GM12878 (cell line): ENCODE data around the gene SOST. TPM values are rescaled to one million over a fixed set of nuclear protein-coding genes. Genes with fewer than 3 reads are reported as not detected.

Experiments
- ATAC-seq: fragments of 200-7000 bp; cut with Tn5 transposase; 3 replicates; pipeline ENCODE4 v1.9.1; 2020; ENCODE audit warnings: mild to moderate bottlenecking, moderate library complexity
- BruUV-seq: library from RNA; stranded (reverse); fragments of 400-500 nt; replicated peaks from 2 replicates; lab custom pipeline; 2021; lab: Mats Ljungman, UMichigan
- CTCF ChIA-PET: fragments of 300-600 bp; sonication (Branson Sonifier 250); formaldehyde crosslinking; extraction: SDS; loops from one replicate; lab custom pipeline; 2021; ENCODE audit warnings: inconsistent platforms; lab: Yijun Ruan, JAX
- POLR2A ChIA-PET: fragments of 350-600 bp; formaldehyde crosslinking; extraction: SDS; loops from one replicate; lab custom pipeline; 2021; ENCODE audit warnings: inconsistent platforms; lab: Charles Lee
- RAD21 ChIA-PET: fragments of 300-600 bp; sonication (Branson Sonifier 250); formaldehyde crosslinking; loops from one replicate; lab custom pipeline; 2023; ENCODE audit warnings: antibody characterized with exemption; ENCODE audit not compliant: unreplicated experiment; lab: Charles Lee
- SMC1A ChIA-PET: fragments of 300-600 bp; sonication (Branson Sonifier 250); formaldehyde crosslinking; loops from one replicate; lab custom pipeline; 2023; ENCODE audit not compliant: unreplicated experiment, uncharacterized antibody; lab: Charles Lee
- DNase-seq: peaks from one replicate; pipeline ENCODE4 v3.0.0-alpha.2; 2011; ENCODE audit warnings: low read depth, low spot score
- FAIRE-seq: peaks from 3 replicates; lab custom pipeline; 2011; peaks lifted over from hg19 to GRCh38; lab: Jason Lieb, UNC
- H2AFZ ChIP-seq: 2 replicates; pipeline ENCODE4 v1.6.0; 2011; ENCODE audit warnings: low read depth, low read length, control low read depth; ENCODE audit not compliant: control insufficient read depth
- H3K27ac ChIP-seq: 2 replicates; pipeline ENCODE4 v1.5.1; 2011; ENCODE audit warnings: control low read depth; ENCODE audit not compliant: control insufficient read depth, insufficient read depth
- H3K27me3 ChIP-seq, 2 experiments: replicated peaks in 1 of 2; 2 replicates each; pipeline versions ENCODE4 v1.6.0 to v1.6.1; 2011; ENCODE audit warnings: low read length in 1 of 2; ENCODE audit not compliant: control insufficient read depth in 2 of 2, insufficient read depth in 2 of 2
- H3K36me3 ChIP-seq, 2 experiments: 2 replicates each; pipeline ENCODE4 v1.5.1; 2011; ENCODE audit warnings: low read length in 1 of 2; ENCODE audit not compliant: control insufficient read depth in 2 of 2, insufficient read depth in 2 of 2
- H3K4me1 ChIP-seq: 2 replicates; pipeline ENCODE4 v1.6.1; 2011; ENCODE audit warnings: mild to moderate bottlenecking, low read length, moderate library complexity, mixed read lengths; ENCODE audit not compliant: control insufficient read depth, insufficient read depth
- H3K4me2 ChIP-seq: 2 replicates; pipeline ENCODE4 v1.6.0; 2011; ENCODE audit warnings: control low read depth; ENCODE audit not compliant: control insufficient read depth, insufficient read depth
- H3K4me3 ChIP-seq: fragments of 200-600 bp; sonication (generic); 2 replicates; pipeline ENCODE4 v1.5.1; 2016
- H3K79me2 ChIP-seq: 2 replicates; pipeline ENCODE4 v1.6.0; 2011; ENCODE audit warnings: low read length; ENCODE audit not compliant: control insufficient read depth, insufficient read depth
- H3K9ac ChIP-seq: 2 replicates; pipeline ENCODE4 v1.8.0; 2011; ENCODE audit warnings: low read length, control low read depth, mixed read lengths; ENCODE audit not compliant: control insufficient read depth, insufficient read depth
- H3K9me3 ChIP-seq: replicated peaks from 3 replicates; pipeline ENCODE4 v1.5.1; 2011; ENCODE audit warnings: mild to moderate bottlenecking, low read length; ENCODE audit not compliant: control insufficient read depth, insufficient read depth
- H4K20me1 ChIP-seq: 2 replicates; pipeline ENCODE4 v1.6.0; 2011; ENCODE audit not compliant: control insufficient read depth, insufficient read depth
- NFIC ChIP-seq: IDR thresholded peaks from 2 replicates; pipeline ENCODE4 v1.6.1; 2012; ENCODE audit warnings: low read depth, mild to moderate bottlenecking, inconsistent platforms, low read length, moderate library complexity
- RAD51 ChIP-seq: fragments of 450-650 bp; IDR thresholded peaks from 2 replicates; pipeline ENCODE4 v1.6.1; 2016; ENCODE audit warnings: moderate library complexity, mild to moderate bottlenecking, inconsistent platforms
- ZNF384 ChIP-seq: IDR thresholded peaks from 2 replicates; pipeline ENCODE4 v1.6.1; 2012; ENCODE audit warnings: low read depth, mild to moderate bottlenecking, low read length, improper control_type of control experiment, borderline replicate concordance
- WGBS: methylation state at CpG from one replicate; pipeline ENCODE4 v1.1.6; 2016; ENCODE audit warnings: low lambda C conversion rate; ENCODE audit not compliant: insufficient replicate concordance, insufficient coverage; ENCODE audit errors: missing lambda C conversion rate; 5-methylcytosine and 5-hydroxymethylcytosine counted together
- in situ Hi-C: fragments of 300-500 bp; cut with MboI; formaldehyde crosslinking; loops from 9 replicates; pipeline ENCODE4 v1.14.3; 2018; ENCODE audit warnings: mixed read lengths
- intact Hi-C: fragments of 100-400 bp; cut with micrococcal nuclease; formaldehyde crosslinking; loops from one replicate; pipeline ENCODE4 v1.14.2; 2022; ENCODE audit not compliant: unreplicated experiment
- polyA plus RNA-seq, 11 experiments: library from polyadenylated mRNA; depleted of rRNA in 4 of 11; unstranded in 6 of 11; stranded (reverse) in 5 of 11; fragments of >200 nt; fragmentation: Nextera tagmentation in 4 of 11; fragmentation: Illumina TruSeq in 1 of 11; extraction: Ambion mirVana in 4 of 11; extraction: Trizol in 1 of 11; gene quantifications; 1 replicate in 1 of 11; 2 replicates in 10 of 11; pipeline versions ENCODE4 v1.2.1 to v1.2.3, GENCODE V29; 2011 to 2016; ENCODE audit warnings: inconsistent platforms in 2 of 11, missing spikeins in 2 of 11, low read depth in 1 of 11
- total RNA-seq, 4 experiments: library from RNA; depleted of rRNA in 3 of 4; stranded (reverse); fragments of >200 nt in 3 of 4; fragmentation: Illumina TruSeq in 1 of 4; extraction: Trizol in 1 of 4; gene quantifications; 2 replicates each; pipeline versions ENCODE4 v1.2.1 to v1.2.3, GENCODE V29; 2013 to 2021
- TF ChIP-seq, protein P1 (sequence below): IDR thresholded peaks from 2 replicates; pipeline ENCODE4 v1.6.1; 2012; ENCODE audit warnings: improper control_type of control experiment, low read depth, low read length; ENCODE audit not compliant: insufficient replicate concordance

Gene SOST
- total and polyA plus RNA-seq, 10 of the 15 experiments (the other 5 are each of a cell fraction or from before 2014, with no cell fraction given): not detected

DNA sequence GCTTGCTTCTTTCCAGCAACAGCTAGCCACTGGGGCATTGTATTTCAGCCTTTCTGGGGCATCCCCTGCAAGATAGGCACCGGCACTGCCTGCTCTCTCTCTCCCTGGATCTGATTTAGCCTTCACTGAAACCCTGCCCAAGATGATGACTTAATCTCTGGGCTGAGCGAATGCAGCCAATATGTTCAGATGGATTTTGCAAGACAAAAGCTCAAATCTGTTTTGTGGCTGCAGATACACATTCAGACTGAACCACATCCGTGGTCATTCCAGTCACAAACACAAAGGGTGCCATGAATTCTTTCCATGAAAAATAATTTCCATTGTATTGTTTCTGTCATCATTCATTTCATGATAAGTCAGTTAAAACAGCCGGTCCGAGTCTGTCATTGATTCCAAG, 24.2 kb downstream of the SOST start:
- H3K4me3 ChIP-seq: no peak overlapping the region
- H3K36me3 ChIP-seq: no peaks in the 10 kb centered on the region
- FAIRE-seq (no peak), ATAC-seq (no peak), DNase-seq (no peak)
- WGBS: 57% methylated on average over 5 of the region's 5 CpGs
- in situ Hi-C loops: no loop called here
- peaks cover 0 to 4% of the 10 kb centered on the region in 2 experiments; a peak in 1 of 4 replicates for H3K27me3 ChIP-seq
- POLR2A ChIA-PET: no interaction called here
- no peak overlapping the region for H3K9ac ChIP-seq
- no peaks in the 10 kb centered on the region for H4K20me1 ChIP-seq
- RAD21 ChIA-PET: no interaction called here
- H3K79me2 ChIP-seq: no peaks in the 10 kb centered on the region
- no TSS peak for BruUV-seq
- H3K4me1 ChIP-seq: no peaks in the 10 kb centered on the region
- CTCF ChIA-PET: no interaction called here
- H3K4me2 ChIP-seq: no peak overlapping the region
- no peak for TF ChIP-seq ZNF384
- TF ChIP-seq NFIC: no peak
- TF ChIP-seq RAD51: no peak
- TF ChIP-seq, protein P1, sequence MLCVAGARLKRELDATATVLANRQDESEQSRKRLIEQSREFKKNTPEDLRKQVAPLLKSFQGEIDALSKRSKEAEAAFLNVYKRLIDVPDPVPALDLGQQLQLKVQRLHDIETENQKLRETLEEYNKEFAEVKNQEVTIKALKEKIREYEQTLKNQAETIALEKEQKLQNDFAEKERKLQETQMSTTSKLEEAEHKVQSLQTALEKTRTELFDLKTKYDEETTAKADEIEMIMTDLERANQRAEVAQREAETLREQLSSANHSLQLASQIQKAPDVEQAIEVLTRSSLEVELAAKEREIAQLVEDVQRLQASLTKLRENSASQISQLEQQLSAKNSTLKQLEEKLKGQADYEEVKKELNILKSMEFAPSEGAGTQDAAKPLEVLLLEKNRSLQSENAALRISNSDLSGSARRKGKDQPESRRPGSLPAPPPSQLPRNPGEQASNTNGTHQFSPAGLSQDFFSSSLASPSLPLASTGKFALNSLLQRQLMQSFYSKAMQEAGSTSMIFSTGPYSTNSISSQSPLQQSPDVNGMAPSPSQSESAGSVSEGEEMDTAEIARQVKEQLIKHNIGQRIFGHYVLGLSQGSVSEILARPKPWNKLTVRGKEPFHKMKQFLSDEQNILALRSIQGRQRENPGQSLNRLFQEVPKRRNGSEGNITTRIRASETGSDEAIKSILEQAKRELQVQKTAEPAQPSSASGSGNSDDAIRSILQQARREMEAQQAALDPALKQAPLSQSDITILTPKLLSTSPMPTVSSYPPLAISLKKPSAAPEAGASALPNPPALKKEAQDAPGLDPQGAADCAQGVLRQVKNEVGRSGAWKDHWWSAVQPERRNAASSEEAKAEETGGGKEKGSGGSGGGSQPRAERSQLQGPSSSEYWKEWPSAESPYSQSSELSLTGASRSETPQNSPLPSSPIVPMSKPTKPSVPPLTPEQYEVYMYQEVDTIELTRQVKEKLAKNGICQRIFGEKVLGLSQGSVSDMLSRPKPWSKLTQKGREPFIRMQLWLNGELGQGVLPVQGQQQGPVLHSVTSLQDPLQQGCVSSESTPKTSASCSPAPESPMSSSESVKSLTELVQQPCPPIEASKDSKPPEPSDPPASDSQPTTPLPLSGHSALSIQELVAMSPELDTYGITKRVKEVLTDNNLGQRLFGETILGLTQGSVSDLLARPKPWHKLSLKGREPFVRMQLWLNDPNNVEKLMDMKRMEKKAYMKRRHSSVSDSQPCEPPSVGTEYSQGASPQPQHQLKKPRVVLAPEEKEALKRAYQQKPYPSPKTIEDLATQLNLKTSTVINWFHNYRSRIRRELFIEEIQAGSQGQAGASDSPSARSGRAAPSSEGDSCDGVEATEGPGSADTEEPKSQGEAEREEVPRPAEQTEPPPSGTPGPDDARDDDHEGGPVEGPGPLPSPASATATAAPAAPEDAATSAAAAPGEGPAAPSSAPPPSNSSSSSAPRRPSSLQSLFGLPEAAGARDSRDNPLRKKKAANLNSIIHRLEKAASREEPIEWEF: no peak
- H3K9me3 ChIP-seq: no peaks in the 10 kb centered on the region
- SMC1A ChIA-PET: interaction anchor here (1.0 kb wide), 1 partner anchor 19 kb away, joined by 4 read pairs; no protein-coding TSS in a partner anchor
- no peak overlapping the region for H3K27ac ChIP-seq
- intact Hi-C loops: no loop called here
- no peak overlapping the region for H2AFZ ChIP-seq
